ENCODE measurements around the gene RSPH1. TPM values are rescaled to one million over a fixed set of nuclear protein-coding genes. Genes with fewer than 3 reads are reported as not detected.

The RSPH1 gene
- total RNA-seq, 1 experiment from 2014 or later = 0.31 TPM

DNA sequence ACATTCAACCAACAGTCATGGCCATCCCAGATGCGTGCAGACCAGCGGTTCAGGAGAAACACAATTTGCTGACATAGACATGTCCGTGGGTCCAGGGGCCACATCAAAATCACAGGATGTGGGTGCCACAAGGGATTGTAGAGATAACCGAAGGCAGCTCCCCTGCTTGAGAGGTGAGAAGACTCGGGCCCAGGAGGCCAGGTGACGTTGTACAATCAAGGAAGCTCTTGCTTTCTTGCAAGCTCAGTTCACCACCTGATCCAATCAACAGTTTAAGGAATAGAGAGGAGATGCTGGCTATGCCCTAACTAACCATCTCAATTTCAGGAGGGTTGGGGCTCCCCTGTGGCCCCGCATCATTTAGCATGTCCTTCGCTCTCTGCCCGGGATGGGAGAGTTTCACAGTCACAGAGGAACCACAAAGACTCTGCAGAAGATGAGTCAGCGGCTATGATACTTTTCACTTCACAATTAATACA lies 72.8 kb downstream of the RSPH1 start:
- DNase-seq = no peak
- no peaks in the 10 kb centered on the region for H3K4me1 ChIP-seq (ENCODE audit: insufficient read depth, low read length)
- no peak overlapping the region for H3K14ac ChIP-seq (ENCODE audit: insufficient read depth, low read length)
- H3K23me2 ChIP-seq (ENCODE audit: insufficient read length, low read depth, low read length, poor library complexity, severe bottlenecking) = no peaks in the 10 kb centered on the region
- H3K23ac ChIP-seq (ENCODE audit: insufficient read length, low read depth, low read length) = no peak overlapping the region
- no peak overlapping the region for H3K4ac ChIP-seq (ENCODE audit: low read depth, low read length)
- no peak overlapping the region for H2BK5ac ChIP-seq (ENCODE audit: insufficient read length, low read length)
- no peaks in the 10 kb centered on the region for H3K9me3 ChIP-seq (ENCODE audit: control insufficient read depth, low read depth, low read length)
- no peak overlapping the region for H2BK15ac ChIP-seq (ENCODE audit: low read depth, low read length)
- H3K36me3 Mint-ChIP-seq (ENCODE audit: insufficient read depth in 1 of 3, low read depth in 3 of 3) = no peaks in the 10 kb centered on the region
- no peak overlapping the region for H2AK5ac ChIP-seq (ENCODE audit: insufficient read length, low read length)
- WGBS (ENCODE audit: extremely low coverage, insufficient read length, low lambda C conversion rate) = no CpG with 5 or more reads among the region's 10 CpGs
- no peak overlapping the region for H2BK12ac ChIP-seq (ENCODE audit: insufficient read length, low read depth, low read length)
- no peak overlapping the region for H4K8ac ChIP-seq (replicated peaks; ENCODE audit: insufficient read length, low read depth, low read length)
- no peak overlapping the region for H3K27ac Mint-ChIP-seq
- no peaks in the 10 kb centered on the region for H3K79me1 ChIP-seq (ENCODE audit: insufficient read depth, low read depth, low read length, poor library complexity, severe bottlenecking)
- H3K4me3 Mint-ChIP-seq = no peak overlapping the region
- no peak overlapping the region for H3T11ph ChIP-seq (ENCODE audit: low read length)
- no peak overlapping the region for H3K4me2 ChIP-seq (ENCODE audit: insufficient read depth, insufficient read length, low read length)
- H3K9ac ChIP-seq (ENCODE audit: extremely low read depth, insufficient read length, low read length) = no peak overlapping the region
- no peaks in the 10 kb centered on the region; a peak in 1 of 5 replicates for H3K9me3 Mint-ChIP-seq
- H3K27ac ChIP-seq (ENCODE audit: insufficient read length, low read depth, low read length) = no peak overlapping the region
- H2AFZ ChIP-seq (ENCODE audit: low read length) = no peak overlapping the region
- no peaks in the 10 kb centered on the region for H3K4me1 Mint-ChIP-seq
- H3K27me3 Mint-ChIP-seq (ENCODE audit: low read depth) = peaks cover 45% of the 10 kb centered on the region
- no peak overlapping the region for H4K91ac ChIP-seq (ENCODE audit: insufficient read length, low read depth, low read length)
- H3K27me3 ChIP-seq (ENCODE audit: insufficient read depth, low read length) = no peaks in the 10 kb centered on the region
- H4K5ac ChIP-seq (ENCODE audit: insufficient read length, low read depth, low read length) = no peak overlapping the region
- no peaks in the 10 kb centered on the region for H4K20me1 ChIP-seq (ENCODE audit: control insufficient read depth, insufficient read depth, insufficient read length)
- H3K18ac ChIP-seq (ENCODE audit: insufficient read length, low read depth, low read length) = no peak overlapping the region
- no peak overlapping the region for H3K56ac ChIP-seq (ENCODE audit: insufficient read length, low read depth, low read length)
- TF ChIP-seq, protein P1, sequence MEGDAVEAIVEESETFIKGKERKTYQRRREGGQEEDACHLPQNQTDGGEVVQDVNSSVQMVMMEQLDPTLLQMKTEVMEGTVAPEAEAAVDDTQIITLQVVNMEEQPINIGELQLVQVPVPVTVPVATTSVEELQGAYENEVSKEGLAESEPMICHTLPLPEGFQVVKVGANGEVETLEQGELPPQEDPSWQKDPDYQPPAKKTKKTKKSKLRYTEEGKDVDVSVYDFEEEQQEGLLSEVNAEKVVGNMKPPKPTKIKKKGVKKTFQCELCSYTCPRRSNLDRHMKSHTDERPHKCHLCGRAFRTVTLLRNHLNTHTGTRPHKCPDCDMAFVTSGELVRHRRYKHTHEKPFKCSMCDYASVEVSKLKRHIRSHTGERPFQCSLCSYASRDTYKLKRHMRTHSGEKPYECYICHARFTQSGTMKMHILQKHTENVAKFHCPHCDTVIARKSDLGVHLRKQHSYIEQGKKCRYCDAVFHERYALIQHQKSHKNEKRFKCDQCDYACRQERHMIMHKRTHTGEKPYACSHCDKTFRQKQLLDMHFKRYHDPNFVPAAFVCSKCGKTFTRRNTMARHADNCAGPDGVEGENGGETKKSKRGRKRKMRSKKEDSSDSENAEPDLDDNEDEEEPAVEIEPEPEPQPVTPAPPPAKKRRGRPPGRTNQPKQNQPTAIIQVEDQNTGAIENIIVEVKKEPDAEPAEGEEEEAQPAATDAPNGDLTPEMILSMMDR (conservative IDR thresholded peaks at IDR 0.05) = no peak
- no peak overlapping the region for H2BK120ac ChIP-seq (ENCODE audit: low read depth, low read length, poor library complexity, severe bottlenecking)
- no peak overlapping the region for H2BK20ac ChIP-seq (ENCODE audit: low read depth, low read length, poor library complexity, severe bottlenecking)
- H3K79me2 ChIP-seq (ENCODE audit: insufficient read depth, low read length) = no peaks in the 10 kb centered on the region

Other genes starting within 250 kb of the RSPH1 start
- gene TFF3, start 180.8 kb downstream of the RSPH1 start, total RNA-seq (2021) = 1.5 TPM in 2 replicates
- gene TFF2, start 145.2 kb downstream of the RSPH1 start, total RNA-seq (2021) = not detected in 2 replicates
- not detected in 2 replicates for gene TFF1, start 129.7 kb downstream of the RSPH1 start, total RNA-seq (2021)
- gene TMPRSS3, start 100.2 kb downstream of the RSPH1 start, total RNA-seq (2021) = 0.31 and 0.44 TPM in 2 replicates
- gene UBASH3A, start 92.3 kb downstream of the RSPH1 start, total RNA-seq (2021) = not detected in 2 replicates
- gene SLC37A1, start 17.6 kb upstream of the RSPH1 start, total RNA-seq (2021) = 34.8 and 37.7 TPM in 2 replicates
- gene PDE9A, start 157.4 kb upstream of the RSPH1 start, total RNA-seq (2021) = 28.2 and 31.9 TPM in 2 replicates

All from H9 (cell line).